Thymus (tissue), 11 donors: Measurements from ENCODE around the gene CNTRL. TPM values are rescaled to one million over a fixed set of nuclear protein-coding genes. Genes with fewer than 3 reads are reported as not detected.

Experiments
- DNase-seq, 9 donors: peaks; one replicate each; pipeline ENCODE4 v3.0.0-alpha.2; 2013; ENCODE audit warnings: low spot score in 9 of 9, low read depth in 6 of 9, missing footprints in 1 of 9
- H3K27ac ChIP-seq, 2 donors: one replicate each; pipeline ENCODE4 v1.5.1; 2013; ENCODE audit warnings: control low read depth in 1 of 2, low read depth in 1 of 2, low read length in 1 of 2, mild to moderate bottlenecking in 1 of 2, moderate library complexity in 1 of 2
- H3K27me3 ChIP-seq, 2 donors: one replicate each; pipeline ENCODE4 v1.5.1; 2013; ENCODE audit warnings: low read length in 1 of 2; ENCODE audit not compliant: control insufficient read depth in 2 of 2, insufficient read depth in 1 of 2
- H3K36me3 ChIP-seq, 2 donors: one replicate each; pipeline ENCODE4 v1.5.1; 2013; ENCODE audit warnings: low read length in 1 of 2, mild to moderate bottlenecking in 1 of 2, moderate library complexity in 1 of 2; ENCODE audit not compliant: control insufficient read depth in 2 of 2, insufficient read depth in 2 of 2
- H3K4me1 ChIP-seq, 2 donors: one replicate each; pipeline ENCODE4 v1.5.1; 2013; ENCODE audit warnings: low read length in 2 of 2; ENCODE audit not compliant: control insufficient read depth in 2 of 2, insufficient read depth in 2 of 2
- H3K4me3 ChIP-seq, 2 donors: one replicate each; pipeline ENCODE4 v1.5.1; 2013; ENCODE audit warnings: low read length in 2 of 2, control low read depth in 1 of 2, mild to moderate bottlenecking in 1 of 2
- H3K9me3 ChIP-seq, 2 donors: one replicate each; pipeline ENCODE4 v1.5.1; 2013; ENCODE audit warnings: low read length in 1 of 2, mild to moderate bottlenecking in 1 of 2; ENCODE audit not compliant: control insufficient read depth in 2 of 2, insufficient read depth in 1 of 2
- WGBS: extraction: QIAGEN DNeasy Blood & Tissue Kit; methylation state at CpG from one replicate; pipeline ENCODE4 v1.1.7; 2013; 5-methylcytosine and 5-hydroxymethylcytosine counted together
- polyA plus RNA-seq: library from polyadenylated mRNA; stranded (reverse); fragments of 200-250 nt; gene quantifications from one replicate; pipeline ENCODE4 v1.2.3, GENCODE V29; 2013
- total RNA-seq: library from RNA; stranded (reverse); fragments of 120-200 nt; gene quantifications from one replicate; pipeline ENCODE4 v1.2.4, GENCODE V29; 2013
- donor health status: healthy.

Gene CNTRL
- total and polyA plus RNA-seq, 2 donors = 24.1 to 39.4 TPM

DNA sequence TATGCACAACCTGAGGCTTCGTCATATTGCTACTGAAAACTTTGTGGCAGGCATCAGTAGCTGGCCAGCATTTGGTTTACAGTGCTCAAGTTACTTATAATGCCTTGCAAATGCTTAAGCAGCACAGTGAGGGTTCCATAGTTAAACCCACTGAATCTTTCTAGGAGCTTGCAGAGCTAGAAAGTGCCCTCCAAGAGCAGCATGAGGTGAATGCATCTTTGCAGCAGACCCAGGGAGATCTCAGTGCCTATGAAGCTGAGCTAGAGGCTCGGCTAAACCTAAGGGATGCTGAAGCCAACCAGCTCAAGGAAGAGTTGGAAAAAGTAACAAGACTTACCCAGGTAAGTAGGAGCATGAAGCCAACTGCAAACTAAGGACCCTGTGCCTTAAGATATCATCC is 60.9 kb downstream of the CNTRL start:
- DNase-seq = no peak
- WGBS = 97% methylated on average over 2 of the region's 2 CpGs
- Histone ChIP-seq H3K27me3 (no peaks in the 10 kb centered on the region), H3K36me3 (peaks cover 26 to 62% of the 10 kb centered on the region in 2 donors), H3K4me1 (peaks cover 0 to 13% of the 10 kb centered on the region in 2 donors), H3K27ac (no peak overlapping the region), H3K9me3 (no peaks in the 10 kb centered on the region), H3K4me3 (no peak overlapping the region)

- Histone ChIP-seq H3K4me3 (no peak overlapping the region), H3K9me3 (no peaks in the 10 kb centered on the region), H3K36me3 (peaks cover 48 to 77% of the 10 kb centered on the region in 2 donors), H3K27me3 (no peaks in the 10 kb centered on the region), H3K27ac (no peak overlapping the region), H3K4me1 (peaks cover 0 to under 1% of the 10 kb centered on the region in 2 donors)
- DNase-seq = no peak
These were observed 63.8 kb downstream of the CNTRL start for GRCh38 chr9:121138561-121138960.

- H3K36me3 ChIP-seq = peaks cover 52 to 77% of the 10 kb centered on the region in 2 donors
- no peaks in the 10 kb centered on the region for H3K9me3 ChIP-seq
- 95% methylated on average over 3 of the region's 3 CpGs for WGBS
These were observed 64.2 kb downstream of the CNTRL start for GRCh38 chr9:121138973-121139372.

DNA sequence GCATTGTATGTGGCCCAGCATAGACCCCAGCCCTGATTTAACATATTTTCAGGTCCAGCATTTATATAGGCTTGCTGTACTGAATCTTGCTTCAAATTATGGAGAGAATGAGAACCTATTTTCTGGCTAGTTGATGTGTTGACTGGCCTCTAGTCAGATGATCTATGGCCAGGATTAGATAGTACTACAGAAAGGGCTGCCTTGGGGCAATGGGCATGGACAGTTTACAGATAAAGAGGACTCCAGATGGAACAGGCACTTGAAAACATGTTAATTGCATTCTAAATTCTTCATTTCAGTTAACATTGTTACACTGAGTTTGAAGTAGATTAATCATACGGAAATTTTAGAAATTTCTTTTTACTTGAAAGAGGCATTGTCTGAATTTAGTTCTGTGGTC is 65.4 kb downstream of the CNTRL start:
- Histone ChIP-seq H3K27me3 (no peaks in the 10 kb centered on the region), H3K27ac (no peak overlapping the region), H3K9me3 (no peaks in the 10 kb centered on the region), H3K4me3 (no peak overlapping the region), H3K36me3 (peaks cover 62 to 87% of the 10 kb centered on the region in 2 donors), H3K4me1 (no peaks in the 10 kb centered on the region)
- WGBS = 96% methylated on average over 1 of the region's 1 CpG
- DNase-seq = no peak

More at GRCh38 chr9:121138973-121139372, 64.2 kb downstream of the CNTRL start:
- no peaks in the 10 kb centered on the region for H3K4me1 ChIP-seq
- DNase-seq = no peak
- H3K27ac ChIP-seq = no peak overlapping the region
- no peak overlapping the region for H3K4me3 ChIP-seq
- no peaks in the 10 kb centered on the region for H3K27me3 ChIP-seq

DNA sequence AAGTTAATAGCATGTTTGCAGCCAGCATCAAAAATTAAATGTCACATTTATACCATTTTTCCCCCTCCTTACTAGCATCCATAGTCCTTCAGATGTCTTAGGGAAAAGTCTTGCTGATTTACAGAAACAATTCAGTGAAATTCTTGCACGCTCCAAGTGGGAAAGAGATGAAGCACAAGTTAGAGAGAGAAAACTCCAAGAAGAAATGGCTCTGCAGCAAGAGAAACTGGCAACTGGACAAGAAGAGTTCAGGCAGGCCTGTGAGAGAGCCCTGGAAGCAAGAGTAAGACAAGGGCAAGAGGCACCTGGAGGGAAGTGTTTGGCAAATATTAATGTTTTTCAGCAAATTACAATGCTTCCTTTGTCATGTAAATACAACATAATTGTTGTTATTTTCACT is 66.6 kb downstream of the CNTRL start:
- 94% methylated on average over 1 of the region's 1 CpG for WGBS
- no peaks in the 10 kb centered on the region for H3K27me3 ChIP-seq
- no peak for DNase-seq
- peaks cover 68 to 91% of the 10 kb centered on the region in 2 donors for H3K36me3 ChIP-seq
- H3K4me1 ChIP-seq = no peaks in the 10 kb centered on the region
- no peaks in the 10 kb centered on the region for H3K9me3 ChIP-seq
- H3K27ac ChIP-seq = no peak overlapping the region
- H3K4me3 ChIP-seq = no peak overlapping the region

DNA sequence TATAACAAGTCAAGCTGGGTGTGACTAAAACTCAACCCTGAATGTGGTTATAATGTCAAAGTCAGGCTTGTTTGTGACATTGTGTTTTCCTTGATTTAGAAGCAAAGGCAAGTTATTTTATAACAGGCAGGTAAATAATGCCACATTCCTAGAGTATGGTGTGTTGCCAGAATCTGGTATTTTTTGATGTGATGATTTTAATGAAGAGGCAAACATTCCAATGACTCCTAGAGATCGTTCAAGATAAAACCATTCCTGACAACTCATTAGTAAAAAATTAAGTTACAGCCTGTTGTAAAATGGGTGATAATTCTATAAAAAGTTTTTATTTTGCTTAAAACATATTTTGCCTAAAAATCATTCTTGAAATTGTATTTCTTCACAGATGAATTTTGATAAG is 67.0 kb downstream of the CNTRL start:
- 99% methylated on average over 1 of the region's 1 CpG for WGBS
- DNase-seq = no peak
- Histone ChIP-seq H3K36me3 (peaks cover 70 to 91% of the 10 kb centered on the region in 2 donors), H3K4me1 (no peaks in the 10 kb centered on the region), H3K27ac (no peak overlapping the region), H3K9me3 (no peaks in the 10 kb centered on the region), H3K27me3 (no peaks in the 10 kb centered on the region), H3K4me3 (no peak overlapping the region)

DNA sequence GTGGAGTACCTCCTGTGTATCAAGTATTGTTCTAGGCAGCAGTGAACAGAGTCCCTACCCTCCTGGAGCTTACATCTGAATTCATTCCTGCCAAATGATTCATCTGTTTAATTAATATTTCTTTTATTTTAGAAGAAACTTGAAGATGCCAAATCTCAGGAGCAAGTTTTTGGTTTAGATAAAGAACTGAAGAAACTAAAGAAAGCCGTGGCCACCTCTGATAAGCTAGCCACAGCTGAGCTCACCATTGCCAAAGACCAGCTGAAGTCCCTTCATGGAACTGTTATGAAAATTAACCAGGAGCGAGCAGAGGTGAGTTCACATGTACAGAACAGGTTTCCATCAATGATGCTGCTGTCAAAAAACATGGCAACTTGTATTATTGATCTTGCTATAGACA is 69.0 kb downstream of the CNTRL start:
- Histone ChIP-seq H3K27me3 (no peaks in the 10 kb centered on the region), H3K36me3 (peaks cover 76 to 98% of the 10 kb centered on the region in 2 donors), H3K4me1 (no peaks in the 10 kb centered on the region), H3K4me3 (no peak overlapping the region), H3K9me3 (no peaks in the 10 kb centered on the region), H3K27ac (no peak overlapping the region)
- no peak for DNase-seq
- 98% methylated on average over 2 of the region's 2 CpGs for WGBS

DNA sequence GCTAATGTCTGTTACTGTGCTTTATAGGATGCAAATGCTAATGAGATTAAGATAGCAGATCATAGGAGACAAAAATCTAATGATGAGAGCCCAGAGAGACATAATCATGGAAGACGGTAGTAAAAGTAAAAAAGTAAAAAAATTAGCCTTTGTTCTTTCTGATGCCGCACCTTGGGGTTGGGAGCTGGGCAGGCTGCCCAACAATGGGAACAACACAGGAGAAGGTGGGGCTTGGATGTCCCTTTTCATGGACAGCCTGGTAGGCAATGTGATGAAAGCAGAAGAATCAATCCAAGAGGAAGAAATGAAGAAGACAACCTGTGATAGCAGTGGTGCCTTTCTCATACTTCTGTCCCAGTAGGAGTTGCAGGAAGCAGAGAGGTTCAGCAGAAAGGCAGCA is 69.7 kb downstream of the CNTRL start:
- no peak overlapping the region for H3K4me3 ChIP-seq

GRCh38 chr9:121150188-121150587 is 75.4 kb downstream of the CNTRL start:
- Histone ChIP-seq H3K9me3 (no peaks in the 10 kb centered on the region), H3K27ac (no peak overlapping the region), H3K36me3 (peaks cover 65 to 83% of the 10 kb centered on the region in 2 donors), H3K27me3 (no peaks in the 10 kb centered on the region), H3K4me3 (no peak overlapping the region), H3K4me1 (peaks cover 0 to 4% of the 10 kb centered on the region in 2 donors)
- WGBS = over 99% methylated on average over 2 of the region's 2 CpGs
- DNase-seq = no peak

More for the DNA sequence above, 69.7 kb downstream of the CNTRL start:
- H3K9me3 ChIP-seq = no peaks in the 10 kb centered on the region
- no peaks in the 10 kb centered on the region for H3K4me1 ChIP-seq
- no peaks in the 10 kb centered on the region for H3K27me3 ChIP-seq
- H3K36me3 ChIP-seq = peaks cover 79 to 97% of the 10 kb centered on the region in 2 donors
- no peak overlapping the region for H3K27ac ChIP-seq
- 97% methylated on average over 2 of the region's 2 CpGs for WGBS
- DNase-seq = no peak

DNA sequence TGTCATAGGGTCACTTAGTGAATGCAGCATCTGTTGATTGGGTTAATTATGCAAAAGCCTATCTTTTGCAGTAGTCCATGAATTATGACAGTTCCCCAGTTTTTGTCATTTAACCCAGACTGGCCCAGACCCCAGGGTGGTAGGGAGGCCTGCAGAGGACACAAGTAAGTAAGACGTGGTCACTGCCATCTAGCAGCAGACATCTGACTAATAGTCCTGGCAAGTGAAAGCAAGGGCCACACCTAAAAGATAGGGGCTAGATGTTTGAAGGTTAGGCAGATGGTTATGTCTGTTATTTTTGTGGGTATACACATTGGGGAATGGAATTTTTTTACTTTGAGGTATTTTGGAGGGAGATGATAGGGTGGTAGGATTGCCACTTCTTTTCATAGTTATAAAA is 78.9 kb downstream of the CNTRL start:
- Histone ChIP-seq H3K27me3 (no peaks in the 10 kb centered on the region), H3K9me3 (no peaks in the 10 kb centered on the region), H3K4me3 (no peak overlapping the region), H3K36me3 (peaks cover 44 to 78% of the 10 kb centered on the region in 2 donors), H3K4me1 (peaks cover 3 to 4% of the 10 kb centered on the region in 2 donors), H3K27ac (no peak overlapping the region)
- 95% methylated on average over 1 of the region's 1 CpG for WGBS
- DNase-seq = no peak
